Raji (cell line): Measurements from ENCODE around the gene ROR2.

Experiments used
- POLR2A ChIP-seq: IDR thresholded peaks from 2 replicates; pipeline ENCODE4 v1.6.1; 2011; ENCODE audit warnings: low read depth, low read length, control low read depth; ENCODE audit not compliant: insufficient read depth

Gene ROR2

GRCh38 chr9:91836515-91836914, 113.5 kb downstream of the ROR2 start:
- TF ChIP-seq POLR2A = no peak

GRCh38 chr9:91835632-91836031, 114.4 kb downstream of the ROR2 start:
- TF ChIP-seq POLR2A = no peak

GRCh38 chr9:91835216-91835615, 114.8 kb downstream of the ROR2 start:
- TF ChIP-seq POLR2A = no peak

- no peak for TF ChIP-seq POLR2A
Observed at GRCh38 chr9:91834740-91835139, 115.3 kb downstream of the ROR2 start.

DNA sequence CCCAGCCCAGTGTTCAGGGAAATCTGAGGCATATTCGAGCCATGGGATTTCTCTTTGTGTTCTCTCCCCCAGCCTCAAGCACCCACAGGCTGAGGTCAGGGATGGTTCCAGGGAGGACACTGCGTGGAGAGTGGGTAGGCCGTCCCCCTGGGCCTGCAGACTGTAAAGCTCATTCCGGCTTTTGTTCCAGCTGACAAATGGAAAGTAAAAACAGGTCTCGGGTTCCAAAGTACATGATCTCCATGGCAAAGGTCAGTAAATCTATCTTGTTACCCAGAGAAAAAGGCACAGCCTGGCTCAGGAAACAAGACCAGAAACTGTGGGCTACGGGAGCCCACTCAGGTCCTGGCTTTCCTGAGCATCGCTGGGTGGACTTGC, 116.2 kb downstream of the ROR2 start:
- no peak for TF ChIP-seq POLR2A

DNA sequence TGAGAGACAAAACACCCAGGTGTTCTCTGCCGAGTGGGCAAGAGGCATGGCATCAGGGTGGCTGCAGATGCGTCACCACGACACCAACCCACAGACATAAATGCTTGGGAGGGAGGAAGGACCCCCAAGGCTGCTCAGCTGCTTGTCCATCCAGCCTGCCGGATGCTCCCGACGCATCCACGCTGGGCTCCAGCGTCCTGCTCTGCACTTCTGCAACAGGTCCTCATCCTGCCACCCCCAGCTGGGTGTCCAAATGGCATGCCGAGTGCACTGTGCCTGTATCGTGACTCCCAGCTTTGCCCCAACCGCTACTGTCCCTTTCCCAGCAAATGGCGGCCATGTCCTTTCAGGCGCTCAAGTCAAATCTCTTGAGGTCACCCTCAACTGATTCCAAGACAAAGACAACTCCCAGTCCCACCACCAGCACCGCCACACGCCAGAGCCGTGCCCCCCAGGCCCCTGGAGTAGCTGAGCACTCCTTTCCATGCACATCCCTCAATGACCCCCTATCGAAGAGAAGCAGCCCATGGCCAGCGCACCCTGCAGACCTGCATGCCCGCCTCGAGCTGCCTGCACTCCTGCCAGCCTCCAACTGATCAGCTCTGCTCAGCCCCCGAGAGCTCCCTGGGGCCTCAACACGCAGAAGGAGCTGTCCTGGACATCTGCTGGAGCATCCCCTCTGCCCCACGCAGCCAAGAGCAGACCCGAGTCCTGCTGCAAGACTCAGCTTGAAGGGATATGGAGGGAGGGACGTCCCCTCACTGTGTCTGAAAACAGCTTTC, 116.7 kb downstream of the ROR2 start:
- no peak for TF ChIP-seq POLR2A

DNA sequence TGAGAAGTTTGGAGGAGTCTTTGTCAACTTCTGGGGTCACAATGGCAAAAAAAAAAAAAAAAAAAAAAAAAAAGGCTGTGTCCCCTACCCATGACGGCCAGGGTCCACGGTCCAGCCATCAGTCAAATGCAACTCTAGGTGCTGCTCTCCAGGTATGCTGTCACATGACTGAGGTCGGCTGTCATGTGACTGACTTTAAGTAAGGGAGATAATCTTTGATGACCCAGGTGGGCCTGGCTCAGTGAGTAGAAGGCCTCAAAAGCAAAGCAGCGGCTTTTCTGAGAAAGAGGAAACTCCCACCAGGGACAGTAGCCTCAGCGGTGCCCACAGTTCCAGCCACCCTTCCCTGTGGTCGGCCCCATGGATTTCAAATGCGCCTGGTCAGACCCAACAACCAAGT, 117.7 kb downstream of the ROR2 start:
- no peak for TF ChIP-seq POLR2A

GRCh38 chr9:91825866-91826265, 124.2 kb downstream of the ROR2 start:
- TF ChIP-seq POLR2A = no peak

- no peak for TF ChIP-seq POLR2A
Observed at GRCh38 chr9:91825422-91825821, 124.6 kb downstream of the ROR2 start.

DNA sequence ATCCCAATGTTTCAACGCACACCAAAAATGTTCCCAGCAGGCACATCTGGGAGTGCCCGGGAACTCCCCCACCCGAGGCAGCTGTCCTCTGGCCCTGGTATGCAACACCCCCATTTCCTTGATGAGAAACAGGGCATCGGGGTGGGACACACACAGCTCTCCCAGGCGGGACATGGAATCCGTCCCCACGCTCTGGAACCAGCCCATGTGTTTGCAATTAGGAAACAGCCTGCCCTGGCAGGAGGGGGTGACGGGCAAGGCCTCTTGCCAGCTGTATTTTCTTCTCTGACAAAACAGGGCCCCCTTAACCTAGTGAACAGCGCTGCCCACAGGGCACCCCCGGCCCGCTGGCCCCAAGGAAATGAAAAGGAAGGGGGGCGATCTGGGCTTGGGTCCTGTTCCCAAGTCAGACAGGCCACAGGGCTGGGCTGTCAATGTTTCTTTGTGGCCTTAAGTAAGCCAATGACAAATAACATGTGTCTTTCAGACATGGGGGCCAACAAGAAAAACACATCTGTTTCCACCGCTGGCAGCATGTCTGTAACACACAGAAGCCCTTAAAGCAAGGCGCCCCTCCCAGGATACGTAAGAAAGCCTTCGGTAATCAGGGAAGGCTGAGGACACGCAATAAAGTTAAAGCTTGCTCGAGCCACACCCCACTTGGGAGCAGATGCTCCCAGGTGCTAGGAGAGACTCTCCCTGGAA, 125.3 kb downstream of the ROR2 start:
- no peak for TF ChIP-seq POLR2A

- TF ChIP-seq POLR2A = no peak
Observed at GRCh38 chr9:91824151-91824550, 125.9 kb downstream of the ROR2 start.

- TF ChIP-seq POLR2A = no peak
Observed at GRCh38 chr9:91820949-91821880, 128.8 kb downstream of the ROR2 start.

- TF ChIP-seq POLR2A = no peak
Observed at GRCh38 chr9:91820126-91820750, 129.8 kb downstream of the ROR2 start.

- no peak for TF ChIP-seq POLR2A
Observed at GRCh38 chr9:91818647-91819403, 131.2 kb downstream of the ROR2 start.
